Subcutaneous adipose tissue (tissue), 4 donors: ENCODE data around the gene FAM222A. TPM values are rescaled to one million over a fixed set of nuclear protein-coding genes. Genes with fewer than 3 reads are reported as not detected.

Experiments used
- CTCF ChIP-seq: fragments of 450-650 bp; IDR thresholded peaks from one replicate; pipeline ENCODE4 v1.5.1; 2016; ENCODE audit warnings: low read depth, mild to moderate bottlenecking, control low read depth, antibody characterized with exemption, moderate library complexity
- total RNA-seq, 4 donors: library from RNA; depleted of rRNA; stranded (reverse); fragments of >200 nt; gene quantifications; one replicate each; pipeline ENCODE4 v1.1.0, GENCODE V29; 2016

The FAM222A gene
- total RNA-seq, 4 donors from 2014 or later, result 0.49 to 0.75 TPM; not detected in 2

GRCh38 chr12:109727746-109728726 lies 14.4 kb downstream of the FAM222A start:
- no peak for TF ChIP-seq CTCF

GRCh38 chr12:109728921-109729320 lies 15.3 kb downstream of the FAM222A start:
- TF ChIP-seq CTCF, result no peak

GRCh38 chr12:109729371-109729781 lies 15.8 kb downstream of the FAM222A start:
- TF ChIP-seq CTCF, result no peak

- TF ChIP-seq CTCF, result no peak
Measured at GRCh38 chr12:109729801-109730200, 16.2 kb downstream of the FAM222A start.

- TF ChIP-seq CTCF, result no peak
Measured at GRCh38 chr12:109730306-109731145, 16.9 kb downstream of the FAM222A start.

- no peak for TF ChIP-seq CTCF
Measured at GRCh38 chr12:109731231-109731731, 17.7 kb downstream of the FAM222A start.

GRCh38 chr12:109731806-109732205 lies 18.2 kb downstream of the FAM222A start:
- no peak for TF ChIP-seq CTCF
